Caco-2 (cell line): ENCODE results near the gene MAPK13. TPM values are rescaled to one million over a fixed set of nuclear protein-coding genes. Genes with fewer than 3 reads are reported as not detected.

ENCODE experiments used
- BruUV-seq: library from RNA; stranded (reverse); fragments of 400-500 nt; replicated peaks from 2 replicates; lab custom pipeline; 2021; lab: Mats Ljungman, UMichigan
- CTCF ChIA-PET: fragments of 300-600 bp; sonication (Branson Sonifier 250); formaldehyde crosslinking; loops from one replicate; lab custom pipeline; 2022; ENCODE audit warnings: antibody characterized with exemption; lab: Charles Lee
- POLR2A ChIA-PET: fragments of 300-600 bp; sonication (Branson Sonifier 250); formaldehyde crosslinking; loops from one replicate; lab custom pipeline; 2022; ENCODE audit warnings: antibody characterized with exemption; lab: Charles Lee
- DNase-seq, 2 experiments: peaks; one replicate each; pipeline versions ENCODE4 v3.0.0 to v3.0.0-alpha.2; 2020 to 2022
- H3K27me3 ChIP-seq: replicated peaks from 2 replicates; pipeline ENCODE4 v1.6.0; 2011; ENCODE audit warnings: low read length; ENCODE audit not compliant: control insufficient read depth, insufficient read depth
- H3K36me3 ChIP-seq: 2 replicates; pipeline ENCODE4 v1.5.1; 2011; ENCODE audit warnings: low read length; ENCODE audit not compliant: control insufficient read depth, insufficient read depth
- H3K4me1 ChIP-seq: fragments of 250-450 bp; sonication (Bioruptor Pico); 2 replicates; pipeline ENCODE4 v1.5.1; 2020; ENCODE audit warnings: mild to moderate bottlenecking
- H3K4me3 ChIP-seq: 2 replicates; pipeline ENCODE4 v1.5.1; 2011; ENCODE audit warnings: low read depth, mild to moderate bottlenecking, control low read depth, low read length
- H3K9me3 ChIP-seq: fragments of 250-450 bp; sonication (Bioruptor Pico); 2 replicates; pipeline ENCODE4 v1.5.1; 2020; ENCODE audit warnings: mild to moderate bottlenecking, moderate library complexity
- H3K27ac Mint-ChIP-seq: one replicate; pipeline ENCODE4 v1.8.0; 2022; ENCODE audit warnings: mixed read lengths; ENCODE audit not compliant: unreplicated experiment
- H3K27me3 Mint-ChIP-seq: one replicate; pipeline ENCODE4 v1.8.0; 2022; ENCODE audit warnings: mixed read lengths; ENCODE audit not compliant: insufficient read depth, unreplicated experiment
- H3K36me3 Mint-ChIP-seq: one replicate; pipeline ENCODE4 v1.8.0; 2022; ENCODE audit warnings: mild to moderate bottlenecking, mixed read lengths; ENCODE audit not compliant: insufficient read depth, unreplicated experiment
- H3K4me1 Mint-ChIP-seq: one replicate; pipeline ENCODE4 v1.8.0; 2022; ENCODE audit warnings: low read depth, mixed read lengths; ENCODE audit not compliant: unreplicated experiment
- H3K4me3 Mint-ChIP-seq: one replicate; pipeline ENCODE4 v1.8.0; 2022; ENCODE audit warnings: mild to moderate bottlenecking, moderate library complexity, mixed read lengths; ENCODE audit not compliant: unreplicated experiment
- H3K9me3 Mint-ChIP-seq: one replicate; pipeline ENCODE4 v1.8.0; 2022; ENCODE audit warnings: mixed read lengths; ENCODE audit not compliant: unreplicated experiment
- CTCF ChIP-seq, 2 experiments: fragments of 200-600 bp in 1 of 2; IDR thresholded peaks; 1 replicate in 1 of 2; 2 replicates in 1 of 2; pipeline versions ENCODE4 v1.5.1 to v1.8.0; 2011 to 2022; ENCODE audit warnings: antibody characterized with exemption in 1 of 2, control low read depth in 1 of 2, inconsistent platforms in 1 of 2, low read depth in 1 of 2, low read length in 1 of 2, mild to moderate bottlenecking in 1 of 2, moderate library complexity in 1 of 2; ENCODE audit not compliant: insufficient read depth in 1 of 2, severe bottlenecking in 1 of 2, unreplicated experiment in 1 of 2
- intact Hi-C: fragments of 100-400 bp; cut with micrococcal nuclease; formaldehyde crosslinking; loops from one replicate; pipeline ENCODE4 v1.10.0; 2022; ENCODE audit not compliant: unreplicated experiment
- total RNA-seq: library from RNA; stranded (reverse); gene quantifications from 2 replicates; pipeline ENCODE4 v1.2.3, GENCODE V29; 2022

Gene MAPK13
- total RNA-seq, 1 experiment from 2014 or later: 45.7 TPM

- no peak overlapping the region for H3K4me3 Mint-ChIP-seq
- no TSS peak for BruUV-seq
- H3K36me3 ChIP-seq: no peaks in the 10 kb centered on the region
- CTCF ChIA-PET: no interaction called here
- no peak overlapping the region for H3K27ac Mint-ChIP-seq
- no peaks in the 10 kb centered on the region for H3K27me3 ChIP-seq
- peaks cover 10% of the 10 kb centered on the region for H3K27me3 Mint-ChIP-seq
- H3K9me3 Mint-ChIP-seq: no peaks in the 10 kb centered on the region
- no peak for TF ChIP-seq CTCF (IDR thresholded peaks at IDR 0.05; ENCODE audit: insufficient read depth in 1 of 2, low read depth in 1 of 2, low read length in 1 of 2, severe bottlenecking in 1 of 2, unreplicated experiment in 1 of 2)
- DNase-seq: no peak
- intact Hi-C loops: no loop called here
- POLR2A ChIA-PET: no interaction called here
- H3K36me3 Mint-ChIP-seq: no peaks in the 10 kb centered on the region
- H3K4me3 ChIP-seq: no peak overlapping the region
- H3K4me1 Mint-ChIP-seq: no peaks in the 10 kb centered on the region
- H3K9me3 ChIP-seq: no peaks in the 10 kb centered on the region
- no peaks in the 10 kb centered on the region for H3K4me1 ChIP-seq
These were observed 41.3 kb downstream of the MAPK13 start for GRCh38 chr6:36171573-36171972.

DNA sequence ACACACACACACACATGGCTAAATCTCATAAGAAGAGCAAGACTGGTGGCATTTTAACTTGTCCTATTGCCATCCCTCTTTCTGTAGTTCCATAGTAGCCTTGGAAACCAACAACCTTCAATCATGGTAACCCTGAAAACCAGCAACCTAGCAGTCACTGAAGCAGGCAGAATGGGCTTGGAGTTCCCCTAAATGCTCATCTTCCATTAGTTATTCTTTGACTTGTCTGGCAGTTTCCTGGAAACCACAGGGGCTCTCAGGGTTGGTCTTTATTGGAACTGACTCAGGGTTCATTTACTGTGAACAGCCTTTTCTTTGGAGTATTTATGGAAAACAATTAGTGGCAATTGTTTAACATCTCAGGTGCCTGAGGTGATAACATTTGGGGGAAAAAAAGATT, 46.9 kb downstream of the MAPK13 start:
- no peaks in the 10 kb centered on the region for H3K36me3 Mint-ChIP-seq
- H3K27me3 Mint-ChIP-seq: peaks cover 11% of the 10 kb centered on the region
- POLR2A ChIA-PET: no interaction called here
- no peaks in the 10 kb centered on the region for H3K27me3 ChIP-seq
- peaks cover 8% of the 10 kb centered on the region for H3K9me3 ChIP-seq
- H3K4me1 Mint-ChIP-seq: no peaks in the 10 kb centered on the region
- peaks cover 15% of the 10 kb centered on the region for H3K9me3 Mint-ChIP-seq
- no TSS peak for BruUV-seq
- CTCF ChIA-PET: no interaction called here
- no peak overlapping the region for H3K27ac Mint-ChIP-seq
- H3K4me3 ChIP-seq: no peak overlapping the region
- intact Hi-C loops: no loop called here
- H3K4me3 Mint-ChIP-seq: no peak overlapping the region
- no peaks in the 10 kb centered on the region for H3K4me1 ChIP-seq
- TF ChIP-seq CTCF (IDR thresholded peaks at IDR 0.05; ENCODE audit: insufficient read depth in 1 of 2, low read depth in 1 of 2, low read length in 1 of 2, severe bottlenecking in 1 of 2, unreplicated experiment in 1 of 2): no peak
- DNase-seq: no peak
- no peaks in the 10 kb centered on the region for H3K36me3 ChIP-seq

DNA sequence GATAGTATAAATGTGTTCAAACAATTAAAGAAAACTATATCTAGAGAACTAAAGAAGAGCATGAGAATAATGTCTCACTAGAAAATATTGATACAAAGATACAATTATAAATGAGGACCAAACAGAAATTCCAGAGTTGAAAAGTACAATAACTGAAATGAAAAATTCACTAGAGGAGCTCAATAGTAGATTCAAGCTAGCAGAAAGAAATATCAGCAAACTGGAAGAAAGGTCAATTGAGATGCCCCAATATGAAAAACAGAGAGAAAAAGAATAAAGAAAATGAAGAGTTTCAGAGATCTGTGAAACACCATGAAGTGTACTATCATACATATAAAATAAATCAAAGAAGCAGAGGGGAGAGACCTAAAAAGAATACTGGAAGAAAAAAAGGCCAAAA, 48.2 kb downstream of the MAPK13 start:
- Histone ChIP-seq H3K36me3 (no peaks in the 10 kb centered on the region), H3K4me1 (no peaks in the 10 kb centered on the region), H3K4me3 (no peak overlapping the region), H3K27me3 (no peaks in the 10 kb centered on the region), H3K9me3 (peaks cover 8% of the 10 kb centered on the region)
- CTCF ChIA-PET: no interaction called here
- Mint-ChIP-seq H3K4me3 (no peak overlapping the region), H3K9me3 (peaks cover 15% of the 10 kb centered on the region), H3K27ac (no peak overlapping the region), H3K27me3 (peaks cover 11% of the 10 kb centered on the region), H3K4me1 (no peaks in the 10 kb centered on the region), H3K36me3 (no peaks in the 10 kb centered on the region)
- no peak for DNase-seq
- BruUV-seq: no TSS peak
- POLR2A ChIA-PET: no interaction called here
- no peak for TF ChIP-seq CTCF (IDR thresholded peaks at IDR 0.05; ENCODE audit: insufficient read depth in 1 of 2, low read depth in 1 of 2, low read length in 1 of 2, severe bottlenecking in 1 of 2, unreplicated experiment in 1 of 2)
- intact Hi-C loops: no loop called here
